Measurements from ENCODE around the gene P2RX7.

P2RX7 gene

DNA sequence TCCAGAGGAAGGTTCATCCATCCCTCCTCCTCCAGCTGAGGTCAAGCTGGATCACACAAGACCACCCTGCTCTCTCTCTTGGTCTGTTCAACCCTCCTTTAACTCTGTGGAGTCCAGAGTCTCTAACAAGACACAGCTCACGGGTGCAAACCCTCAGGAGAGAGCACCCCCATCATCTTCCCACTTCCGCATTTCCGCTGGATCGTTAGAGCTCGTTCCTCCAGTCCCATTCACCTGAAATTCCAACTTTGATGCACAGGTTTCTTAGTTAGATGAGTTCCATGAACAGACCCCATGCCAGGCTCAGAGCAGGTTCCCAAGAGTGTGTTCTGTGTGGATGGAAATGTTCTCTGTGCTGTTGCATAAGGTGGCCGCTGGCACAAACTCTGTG, 44.5 kb upstream of the P2RX7 start:
- TF ChIP-seq, protein P1, sequence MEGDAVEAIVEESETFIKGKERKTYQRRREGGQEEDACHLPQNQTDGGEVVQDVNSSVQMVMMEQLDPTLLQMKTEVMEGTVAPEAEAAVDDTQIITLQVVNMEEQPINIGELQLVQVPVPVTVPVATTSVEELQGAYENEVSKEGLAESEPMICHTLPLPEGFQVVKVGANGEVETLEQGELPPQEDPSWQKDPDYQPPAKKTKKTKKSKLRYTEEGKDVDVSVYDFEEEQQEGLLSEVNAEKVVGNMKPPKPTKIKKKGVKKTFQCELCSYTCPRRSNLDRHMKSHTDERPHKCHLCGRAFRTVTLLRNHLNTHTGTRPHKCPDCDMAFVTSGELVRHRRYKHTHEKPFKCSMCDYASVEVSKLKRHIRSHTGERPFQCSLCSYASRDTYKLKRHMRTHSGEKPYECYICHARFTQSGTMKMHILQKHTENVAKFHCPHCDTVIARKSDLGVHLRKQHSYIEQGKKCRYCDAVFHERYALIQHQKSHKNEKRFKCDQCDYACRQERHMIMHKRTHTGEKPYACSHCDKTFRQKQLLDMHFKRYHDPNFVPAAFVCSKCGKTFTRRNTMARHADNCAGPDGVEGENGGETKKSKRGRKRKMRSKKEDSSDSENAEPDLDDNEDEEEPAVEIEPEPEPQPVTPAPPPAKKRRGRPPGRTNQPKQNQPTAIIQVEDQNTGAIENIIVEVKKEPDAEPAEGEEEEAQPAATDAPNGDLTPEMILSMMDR (IDR thresholded peaks at IDR 0.05; ENCODE audit: low read depth, low read length), result no peak
- H3K4me3 ChIP-seq (ENCODE audit: low read depth, low read length), result no peak overlapping the region

DNA sequence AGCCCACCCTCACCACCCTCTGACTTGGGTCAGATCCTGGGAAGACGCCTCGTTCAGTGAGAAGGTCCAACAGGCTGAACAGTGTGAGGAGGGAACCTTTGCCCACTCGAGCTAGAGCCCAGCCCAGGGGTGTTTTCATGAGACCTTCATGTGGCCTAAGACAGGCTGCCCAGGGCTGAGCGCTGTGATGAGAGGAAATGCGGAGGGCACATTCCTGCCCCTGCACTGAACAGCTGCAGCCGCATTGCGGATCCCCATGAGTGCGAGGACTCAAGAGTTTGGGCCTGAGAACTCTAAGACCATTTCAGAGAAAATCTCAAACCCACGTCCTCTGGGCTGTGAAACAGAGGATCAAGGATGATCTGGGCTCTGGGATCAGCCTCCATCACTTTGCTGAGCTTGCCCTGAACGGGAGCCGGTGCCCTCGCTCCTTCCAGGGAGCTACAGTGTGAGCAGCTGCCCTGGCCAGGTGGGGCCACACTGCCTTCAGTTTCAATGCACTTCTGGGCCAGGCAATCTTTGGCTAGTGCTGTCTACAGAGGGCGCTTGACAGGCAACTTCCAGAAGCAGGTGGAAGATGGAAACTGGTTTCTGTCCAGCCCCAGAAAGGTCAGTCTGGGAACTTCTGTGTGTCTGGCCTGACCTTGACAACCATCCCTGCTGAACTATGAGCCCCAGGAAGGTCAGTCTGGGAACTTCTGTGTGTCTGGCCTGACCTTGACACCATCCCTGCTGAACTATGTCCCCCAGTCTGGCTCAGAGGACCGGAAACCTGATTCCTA, 43.5 kb upstream of the P2RX7 start:
- H3K4me3 ChIP-seq (ENCODE audit: low read depth, low read length), result no peak overlapping the region
- TF ChIP-seq, protein P1 (IDR thresholded peaks at IDR 0.05; ENCODE audit: low read depth, low read length), result no peak

DNA sequence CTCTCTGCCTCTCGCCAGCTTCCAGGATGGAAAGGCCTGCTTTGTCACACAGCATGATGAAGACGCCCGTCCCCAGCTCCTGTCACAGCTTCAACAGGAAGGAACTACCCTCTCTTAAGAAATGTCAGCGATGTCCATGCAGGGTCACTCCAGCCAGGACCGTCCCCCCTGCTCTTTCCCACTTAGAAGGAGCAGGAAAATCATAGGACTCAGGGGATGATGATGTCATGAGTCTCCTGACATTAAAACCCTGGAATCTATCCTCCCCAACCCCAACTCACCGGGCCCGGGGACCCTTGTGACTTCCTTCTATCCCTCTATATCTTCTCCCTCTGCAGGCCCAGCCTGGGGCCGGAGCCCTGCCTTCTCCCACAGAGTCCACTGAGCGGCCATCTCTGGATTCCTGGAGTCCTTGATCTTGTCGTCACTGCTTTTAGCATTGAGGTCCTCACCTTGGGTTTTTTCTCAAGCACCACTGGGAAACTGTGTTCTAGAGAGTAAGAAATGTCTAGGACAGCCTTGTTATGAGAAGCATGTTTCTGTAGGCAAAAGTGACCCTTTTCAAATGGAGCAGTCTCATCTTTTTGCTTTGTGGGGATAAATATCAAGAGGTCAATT, 42.8 kb upstream of the P2RX7 start:
- no peak overlapping the region for H3K4me3 ChIP-seq (ENCODE audit: low read depth, low read length)
- TF ChIP-seq, protein P1 (IDR thresholded peaks at IDR 0.05; ENCODE audit: low read depth, low read length), result no peak

DNA sequence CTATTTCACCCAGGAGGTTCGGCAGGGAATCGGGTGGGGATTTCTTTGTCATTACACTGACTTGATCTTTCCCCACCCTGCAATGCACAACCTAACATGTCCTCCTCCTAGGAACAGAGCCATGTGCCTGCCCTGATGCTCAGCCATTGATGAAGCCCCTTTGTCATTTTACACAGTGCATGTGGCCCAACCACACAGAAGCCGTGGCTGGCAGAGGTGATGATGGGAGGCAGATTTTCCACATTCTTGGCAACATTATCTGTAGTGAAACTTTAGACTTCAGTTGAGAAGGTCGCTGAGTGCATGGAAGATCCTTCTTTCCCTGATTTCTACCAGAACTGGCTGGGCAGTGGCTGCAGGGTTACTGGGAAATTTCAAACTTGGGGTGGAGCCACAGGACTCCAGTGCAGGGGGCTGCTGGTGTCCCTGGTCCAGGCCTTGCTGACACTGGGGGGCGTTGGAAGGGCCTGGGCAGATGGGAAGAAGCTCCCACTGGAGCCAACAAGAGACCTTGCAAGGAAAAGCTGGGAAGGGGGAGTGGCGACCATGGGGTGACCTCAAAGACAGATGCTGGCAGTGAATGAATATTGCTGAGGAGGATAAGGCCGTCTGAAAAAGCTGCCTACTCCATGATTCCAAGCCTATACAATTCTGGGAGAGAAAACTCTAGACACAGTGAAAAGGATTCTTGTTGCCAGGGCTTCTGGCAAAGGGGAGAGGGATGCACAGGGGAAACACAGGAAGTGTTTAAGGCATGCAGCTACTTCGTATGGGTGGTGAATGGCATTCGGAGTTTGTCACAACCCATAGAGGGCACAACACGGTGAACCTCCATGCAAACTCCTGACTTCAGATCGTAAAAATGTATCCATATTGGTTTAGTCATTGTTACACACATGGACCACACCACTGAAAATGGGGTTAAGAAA, 41.8 kb upstream of the P2RX7 start:
- H3K4me3 ChIP-seq (ENCODE audit: low read depth, low read length), result no peak overlapping the region
- TF ChIP-seq, protein P1 (IDR thresholded peaks at IDR 0.05; ENCODE audit: low read depth, low read length), result no peak

DNA sequence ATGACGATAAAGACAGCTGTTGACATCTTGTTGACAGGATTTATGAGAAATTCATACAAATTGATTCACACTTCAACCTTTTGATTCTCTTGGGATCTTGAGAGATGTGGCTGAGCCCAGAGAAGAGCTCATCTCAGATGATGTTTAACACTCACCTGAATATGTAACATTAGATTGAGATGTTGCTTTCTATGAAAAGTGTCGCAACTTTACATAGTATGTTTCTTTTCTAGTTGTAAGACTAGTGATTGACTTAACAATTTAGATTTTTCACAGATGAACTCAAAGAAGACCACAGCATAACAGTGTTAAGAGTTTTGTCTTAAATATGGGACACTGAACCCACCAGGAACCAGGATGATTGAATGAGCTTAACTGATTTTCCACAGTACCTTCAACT, 40.6 kb upstream of the P2RX7 start:
- TF ChIP-seq, protein P1 (IDR thresholded peaks at IDR 0.05; ENCODE audit: low read depth, low read length), result no peak
- H3K4me3 ChIP-seq (ENCODE audit: low read depth, low read length), result no peak overlapping the region

DNA sequence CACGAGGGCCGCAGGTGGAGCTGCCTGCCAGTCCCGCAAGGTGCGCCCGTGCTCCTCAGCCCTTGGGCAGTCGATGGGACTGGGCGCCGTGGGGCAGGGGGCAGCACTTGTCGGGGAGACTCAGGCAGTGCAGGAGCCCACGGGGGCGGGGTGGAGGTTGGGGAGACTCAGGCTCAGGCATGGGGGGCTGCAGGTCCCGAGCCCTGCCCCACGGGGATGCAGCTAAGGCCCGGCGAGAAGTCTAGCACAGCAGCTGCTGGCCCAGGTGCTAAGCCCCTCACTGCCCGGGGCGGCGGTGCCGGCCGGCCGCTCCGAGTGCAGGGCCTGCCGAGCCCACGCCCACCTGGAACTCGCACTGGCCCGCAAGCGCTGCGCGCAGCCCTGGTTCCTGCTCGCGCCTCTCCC, 39.2 kb upstream of the P2RX7 start:
- TF ChIP-seq, protein P1 (IDR thresholded peaks at IDR 0.05; ENCODE audit: low read depth, low read length), result no peak
- H3K4me3 ChIP-seq (ENCODE audit: low read depth, low read length), result no peak overlapping the region
